KOPT-K1 (cell line): ENCODE measurements around the gene MIA2.

Source experiments
- H3K27ac ChIP-seq: fragments of 200-600 bp; sonication (generic); 2 replicates; pipeline ENCODE4 v1.5.1; 2016; ENCODE audit warnings: antibody characterized with exemption, mild to moderate bottlenecking, low read depth, low read length; ENCODE audit not compliant: poor library complexity, severe bottlenecking
- H3K36me3 ChIP-seq: fragments of 200-600 bp; sonication (generic); 2 replicates; pipeline ENCODE4 v1.5.1; 2017; ENCODE audit warnings: antibody characterized with exemption, mild to moderate bottlenecking, low read length, moderate library complexity; ENCODE audit not compliant: insufficient read depth
- H3K9me3 ChIP-seq: fragments of 200-600 bp; sonication (generic); 2 replicates; pipeline ENCODE4 v1.5.1; 2017; ENCODE audit warnings: antibody characterized with exemption, low read length, mild to moderate bottlenecking; ENCODE audit not compliant: insufficient read depth, poor library complexity, severe bottlenecking

The MIA2 gene

GRCh38 chr14:39435241-39435640 lies 201.5 kb downstream of the MIA2 start:
- Histone ChIP-seq H3K27ac (no peak overlapping the region), H3K36me3 (no peaks in the 10 kb centered on the region), H3K9me3 (peaks cover under 1% of the 10 kb centered on the region)
